Measurements from ENCODE around the gene AFAP1.

DNA sequence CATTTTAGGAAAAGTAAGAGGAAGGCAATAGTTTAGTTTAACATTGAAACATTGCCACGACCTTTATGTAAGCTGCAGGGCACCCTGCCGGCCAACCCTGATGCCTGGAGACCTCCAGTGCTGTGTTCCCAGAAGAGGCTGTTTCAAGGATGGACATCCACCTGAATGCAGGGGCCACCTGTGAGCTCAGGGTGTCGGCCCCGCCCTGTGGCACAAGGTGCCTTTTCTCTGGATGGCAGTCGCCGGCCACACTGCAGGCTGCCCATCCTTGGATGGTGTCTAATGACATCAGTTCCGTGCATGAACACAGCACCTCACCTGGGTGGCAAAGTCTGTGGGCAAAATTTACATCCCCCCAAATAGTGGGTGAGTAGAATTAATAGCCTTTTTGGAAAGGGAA lies 180.0 kb downstream of the AFAP1 start:
- no peak for TF ChIP-seq POLR2A (IDR thresholded peaks at IDR 0.05)
- TF ChIP-seq, protein P1, sequence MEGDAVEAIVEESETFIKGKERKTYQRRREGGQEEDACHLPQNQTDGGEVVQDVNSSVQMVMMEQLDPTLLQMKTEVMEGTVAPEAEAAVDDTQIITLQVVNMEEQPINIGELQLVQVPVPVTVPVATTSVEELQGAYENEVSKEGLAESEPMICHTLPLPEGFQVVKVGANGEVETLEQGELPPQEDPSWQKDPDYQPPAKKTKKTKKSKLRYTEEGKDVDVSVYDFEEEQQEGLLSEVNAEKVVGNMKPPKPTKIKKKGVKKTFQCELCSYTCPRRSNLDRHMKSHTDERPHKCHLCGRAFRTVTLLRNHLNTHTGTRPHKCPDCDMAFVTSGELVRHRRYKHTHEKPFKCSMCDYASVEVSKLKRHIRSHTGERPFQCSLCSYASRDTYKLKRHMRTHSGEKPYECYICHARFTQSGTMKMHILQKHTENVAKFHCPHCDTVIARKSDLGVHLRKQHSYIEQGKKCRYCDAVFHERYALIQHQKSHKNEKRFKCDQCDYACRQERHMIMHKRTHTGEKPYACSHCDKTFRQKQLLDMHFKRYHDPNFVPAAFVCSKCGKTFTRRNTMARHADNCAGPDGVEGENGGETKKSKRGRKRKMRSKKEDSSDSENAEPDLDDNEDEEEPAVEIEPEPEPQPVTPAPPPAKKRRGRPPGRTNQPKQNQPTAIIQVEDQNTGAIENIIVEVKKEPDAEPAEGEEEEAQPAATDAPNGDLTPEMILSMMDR (IDR thresholded peaks at IDR 0.05), result no peak

All from Peyer's patch (tissue), 4 donors.